HepG2 (cell line): ENCODE results near the gene CELF5. TPM values are rescaled to one million over a fixed set of nuclear protein-coding genes. Genes with fewer than 3 reads are reported as not detected.

Experiments
- BATF2 ChIP-seq: sonication (generic); formaldehyde crosslinking; IDR thresholded peaks from 2 replicates; pipeline ENCODE4 v1.8.0; 2022; ENCODE audit warnings: mild to moderate bottlenecking, missing genetic modification reagents, moderate library complexity
- DRAP1 ChIP-seq: IDR thresholded peaks from 2 replicates; pipeline ENCODE4 v1.6.1; 2016; ENCODE audit warnings: missing genetic modification reagents, missing compliant biosample characterization
- HDAC6 ChIP-seq: fragments of 200-600 bp; sonication (generic); IDR thresholded peaks from 2 replicates; pipeline ENCODE4 v1.7.0; 2017; ENCODE audit warnings: mild to moderate bottlenecking, antibody characterized with exemption, low read length, low read depth
- NR2F1 ChIP-seq, 2 experiments: fragments of 450-650 bp in 1 of 2; formaldehyde crosslinking in 1 of 2; IDR thresholded peaks; 2 replicates each; pipeline versions ENCODE4 v1.5.0 to v1.6.1; 2016 to 2020; ENCODE audit warnings: mild to moderate bottlenecking in 1 of 2, missing compliant biosample characterization in 1 of 2, missing genetic modification reagents in 1 of 2, moderate library complexity in 1 of 2
- TAF15 ChIP-seq: fragments of 200-400 bp; formaldehyde crosslinking; IDR thresholded peaks from one replicate; pipeline ENCODE4 v1.6.1; 2018; ENCODE audit warnings: mild to moderate bottlenecking, low read depth, low read length; ENCODE audit not compliant: poor library complexity, severe bottlenecking
- ZNF281 ChIP-seq: sonication (generic); formaldehyde crosslinking; IDR thresholded peaks from 2 replicates; pipeline ENCODE4 v1.4.0; 2020; ENCODE audit warnings: missing genetic modification reagents, borderline replicate concordance
- ZNF282 ChIP-seq: fragments of 450-650 bp; IDR thresholded peaks from 2 replicates; pipeline ENCODE4 v1.6.1; 2018; ENCODE audit not compliant: partially characterized antibody
- ZNF326 ChIP-seq: sonication (generic); formaldehyde crosslinking; IDR thresholded peaks from 2 replicates; pipeline ENCODE4 v1.4.0; 2020; ENCODE audit warnings: missing genetic modification reagents, borderline replicate concordance
- ZNF781 ChIP-seq: sonication (generic); formaldehyde crosslinking; IDR thresholded peaks from 2 replicates; pipeline ENCODE4 v1.5.1; 2020; ENCODE audit warnings: borderline replicate concordance, mild to moderate bottlenecking, missing genetic modification reagents; ENCODE audit errors: not compliant biosample characterization
- ZNF800 ChIP-seq: sonication (generic); formaldehyde crosslinking; IDR thresholded peaks from 2 replicates; pipeline ENCODE4 v1.4.0; 2020; ENCODE audit warnings: missing genetic modification reagents
- ZSCAN20 ChIP-seq: sonication (generic); formaldehyde crosslinking; IDR thresholded peaks from 2 replicates; pipeline ENCODE4 v1.4.0; 2020; ENCODE audit warnings: missing genetic modification reagents, mild to moderate bottlenecking, borderline replicate concordance
- polyA plus RNA-seq, 8 experiments: library from polyadenylated mRNA; depleted of rRNA in 3 of 8; stranded (reverse) in 7 of 8; unstranded in 1 of 8; fragments of >200 nt; fragmentation: Illumina TruSeq in 4 of 8; extraction: Trizol in 4 of 8; gene quantifications; 2 replicates each; pipeline versions ENCODE4 v1.2.1 to v1.2.3, GENCODE V29; 2011 to 2016; ENCODE audit warnings: low read depth in 4 of 8, missing spikeins in 1 of 8, mixed read lengths in 1 of 8; ENCODE audit not compliant: insufficient read depth in 1 of 8
- total RNA-seq, 5 experiments: library from RNA; depleted of rRNA; stranded (reverse); fragments of >200 nt; fragmentation: Illumina TruSeq; extraction: Trizol; gene quantifications; 2 replicates each; pipeline ENCODE4 v1.2.3, GENCODE V29; 2016; ENCODE audit warnings: low read depth in 1 of 5

Gene CELF5
- total and polyA plus RNA-seq, 2 of the 13 experiments (the other 11 are each of a cell fraction or from before 2014, with no cell fraction given), result 0.31 to 0.84 TPM

- TF ChIP-seq TAF15 (no peak), ZNF326 (no peak), ZNF781 (no peak), HDAC6 (no peak), NR2F1 (CRISPR knock-in tag; IDR thresholded peaks at IDR 0.05) (peak; percentile 43 to 51; a peak in 1 of 4 replicates), ZNF800 (no peak), ZNF281 (peak; percentile 86), ZNF282 (no peak), DRAP1 (no peak), BATF2 (CRISPR knock-in tag) (no peak), ZSCAN20 (CRISPR knock-in tag) (no peak)
Measured at GRCh38 chr19:3336680-3337523, 112.4 kb downstream of the CELF5 start (continued).
